ENCODE results near the gene ALG3.

Gene ALG3

DNA sequence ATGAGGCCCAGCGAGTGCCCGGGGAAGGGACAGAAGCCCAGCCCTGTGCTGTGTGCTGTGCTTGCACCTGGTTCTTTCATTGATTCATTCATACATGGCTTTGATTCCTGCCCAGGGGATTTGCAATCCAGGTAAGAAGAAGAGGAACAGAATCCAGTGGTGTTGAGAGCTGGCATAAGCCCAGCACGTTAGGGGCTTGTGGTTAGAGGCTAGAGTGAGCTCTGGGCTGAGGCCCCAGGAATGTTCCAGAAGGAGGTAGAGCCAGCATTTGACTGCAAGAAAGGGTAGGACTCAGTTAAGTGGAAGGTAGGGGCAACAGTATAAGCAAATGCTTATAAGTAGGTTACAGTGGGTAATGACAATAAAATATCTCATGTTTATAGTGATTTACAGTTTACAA, 17.1 kb downstream of the ALG3 start:
- Histone ChIP-seq H3K9me3 (ENCODE audit: insufficient read depth, low read length) (no peaks in the 10 kb centered on the region), H3K27me3 (ENCODE audit: insufficient read depth, insufficient read length) (peaks cover 69% of the 10 kb centered on the region), H3K4me1 (ENCODE audit: insufficient read depth, insufficient read length) (peaks cover 6% of the 10 kb centered on the region), H3K36me3 (ENCODE audit: insufficient read depth, insufficient read length, low read length) (no peaks in the 10 kb centered on the region), H3K4me3 (ENCODE audit: insufficient read length, low read depth) (no peak overlapping the region), H3K9ac (ENCODE audit: insufficient read length, low read depth) (no peak overlapping the region)
- no peak for DNase-seq (ENCODE audit: low read depth, low spot score)
- TF ChIP-seq ZNF274 (IDR thresholded peaks at IDR 0.05; ENCODE audit: low read depth, low read length) (no peak), SUZ12 (IDR thresholded peaks at IDR 0.05; ENCODE audit: extremely low read depth, insufficient read depth, insufficient read length) (no peak), YY1 (IDR thresholded peaks at IDR 0.05; ENCODE audit: insufficient read depth, insufficient read length) (no peak)

DNA sequence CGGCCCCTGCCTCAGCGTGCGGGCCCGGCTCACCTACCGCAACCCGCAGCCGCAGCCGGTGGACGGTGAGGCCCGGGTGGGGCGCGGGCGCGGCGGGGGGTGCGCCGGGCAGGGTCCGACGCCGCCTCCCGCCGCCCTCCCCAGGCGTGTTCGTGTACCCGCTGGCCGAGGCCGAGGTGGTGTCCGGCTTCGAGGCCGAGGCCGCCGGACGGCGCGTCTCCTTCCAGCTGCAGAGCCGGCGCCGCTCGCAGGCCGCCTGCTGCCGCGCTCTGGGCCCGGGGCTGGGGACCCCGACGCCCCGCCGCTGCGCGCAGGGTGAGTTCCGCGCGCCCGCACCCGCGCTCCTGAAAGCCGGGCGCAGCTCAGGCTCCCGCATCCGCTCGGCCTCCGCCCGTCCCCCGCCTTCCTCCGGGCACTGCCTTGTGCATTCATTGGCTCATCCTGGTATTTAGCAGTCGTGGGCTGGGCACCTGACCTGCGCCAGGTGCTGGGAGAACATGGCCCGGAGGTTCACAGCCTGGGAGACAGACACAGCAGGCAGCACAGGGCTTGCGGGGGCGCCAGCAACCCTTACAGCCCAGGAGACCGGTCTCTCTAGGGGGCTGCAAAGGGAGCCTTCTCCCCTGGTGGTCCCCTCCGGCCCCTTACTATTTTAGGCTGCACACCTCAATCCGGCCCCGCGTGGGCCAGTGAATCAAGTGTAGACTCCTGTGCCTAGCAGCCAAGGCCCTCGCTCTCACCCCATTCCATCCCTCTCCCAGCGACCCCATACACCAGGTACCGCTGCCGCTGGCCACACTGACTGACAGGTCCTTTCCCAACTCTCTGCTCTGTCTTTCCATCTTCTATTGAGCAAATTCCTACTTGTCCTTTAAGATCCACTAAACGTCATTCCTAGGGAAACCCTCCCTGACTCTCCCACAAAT, 17.9 kb downstream of the ALG3 start:
- peak overlapping the region; percentile 47 for H3K4me3 ChIP-seq (ENCODE audit: insufficient read length, low read depth)
- H3K36me3 ChIP-seq (ENCODE audit: insufficient read depth, insufficient read length, low read length), result no peaks in the 10 kb centered on the region
- no peak for TF ChIP-seq YY1 (IDR thresholded peaks at IDR 0.05; ENCODE audit: insufficient read depth, insufficient read length)
- TF ChIP-seq SUZ12 (IDR thresholded peaks at IDR 0.05; ENCODE audit: extremely low read depth, insufficient read depth, insufficient read length), result peak; percentile 92
- TF ChIP-seq ZNF274 (IDR thresholded peaks at IDR 0.05; ENCODE audit: low read depth, low read length), result no peak
- no peak for DNase-seq (ENCODE audit: low read depth, low spot score)
- H3K9ac ChIP-seq (ENCODE audit: insufficient read length, low read depth), result peak overlapping the region; percentile 64
- peaks cover 69% of the 10 kb centered on the region for H3K27me3 ChIP-seq (ENCODE audit: insufficient read depth, insufficient read length)
- H3K4me1 ChIP-seq (ENCODE audit: insufficient read depth, insufficient read length), result peaks cover 6% of the 10 kb centered on the region
- no peaks in the 10 kb centered on the region for H3K9me3 ChIP-seq (ENCODE audit: insufficient read depth, low read length)

DNA sequence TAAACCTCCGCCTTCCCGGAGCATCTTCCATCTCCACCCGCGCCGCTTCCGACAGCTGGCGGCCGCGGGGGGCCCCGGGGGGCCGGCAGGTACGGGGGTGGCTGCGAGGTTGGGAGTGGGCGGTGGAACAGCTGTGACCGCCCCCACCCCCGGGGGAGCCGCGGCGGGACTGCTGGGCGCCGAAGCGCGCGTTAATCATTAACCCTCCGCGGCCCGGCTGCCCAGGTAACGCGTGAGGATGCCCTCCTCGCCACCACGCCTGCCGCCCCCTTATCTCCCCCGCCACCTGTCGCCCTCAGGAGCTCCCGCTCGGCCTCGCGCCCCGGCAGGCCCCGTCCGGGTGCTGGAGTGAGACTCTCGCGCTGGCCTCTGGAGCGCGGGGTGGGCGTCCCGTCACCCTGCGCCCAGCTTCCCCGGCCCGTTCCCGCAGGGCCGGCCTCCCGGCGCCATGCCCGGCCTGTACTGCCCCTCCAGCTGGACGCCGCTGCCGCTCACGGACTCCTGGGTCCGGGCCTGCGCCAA, 18.6 kb downstream of the ALG3 start:
- Histone ChIP-seq H3K4me1 (ENCODE audit: insufficient read depth, insufficient read length) (peaks cover 6% of the 10 kb centered on the region), H3K9ac (ENCODE audit: insufficient read length, low read depth) (peak overlapping the region; percentile 64), H3K9me3 (ENCODE audit: insufficient read depth, low read length) (no peaks in the 10 kb centered on the region), H3K27me3 (ENCODE audit: insufficient read depth, insufficient read length) (peaks cover 67% of the 10 kb centered on the region), H3K4me3 (ENCODE audit: insufficient read length, low read depth) (peak overlapping the region; percentile 47), H3K36me3 (ENCODE audit: insufficient read depth, insufficient read length, low read length) (no peaks in the 10 kb centered on the region)
- TF ChIP-seq SUZ12 (IDR thresholded peaks at IDR 0.05; ENCODE audit: extremely low read depth, insufficient read depth, insufficient read length) (peak; percentile 6), ZNF274 (IDR thresholded peaks at IDR 0.05; ENCODE audit: low read depth, low read length) (no peak)
- DNase-seq (ENCODE audit: low read depth, low spot score), result no peak

DNA sequence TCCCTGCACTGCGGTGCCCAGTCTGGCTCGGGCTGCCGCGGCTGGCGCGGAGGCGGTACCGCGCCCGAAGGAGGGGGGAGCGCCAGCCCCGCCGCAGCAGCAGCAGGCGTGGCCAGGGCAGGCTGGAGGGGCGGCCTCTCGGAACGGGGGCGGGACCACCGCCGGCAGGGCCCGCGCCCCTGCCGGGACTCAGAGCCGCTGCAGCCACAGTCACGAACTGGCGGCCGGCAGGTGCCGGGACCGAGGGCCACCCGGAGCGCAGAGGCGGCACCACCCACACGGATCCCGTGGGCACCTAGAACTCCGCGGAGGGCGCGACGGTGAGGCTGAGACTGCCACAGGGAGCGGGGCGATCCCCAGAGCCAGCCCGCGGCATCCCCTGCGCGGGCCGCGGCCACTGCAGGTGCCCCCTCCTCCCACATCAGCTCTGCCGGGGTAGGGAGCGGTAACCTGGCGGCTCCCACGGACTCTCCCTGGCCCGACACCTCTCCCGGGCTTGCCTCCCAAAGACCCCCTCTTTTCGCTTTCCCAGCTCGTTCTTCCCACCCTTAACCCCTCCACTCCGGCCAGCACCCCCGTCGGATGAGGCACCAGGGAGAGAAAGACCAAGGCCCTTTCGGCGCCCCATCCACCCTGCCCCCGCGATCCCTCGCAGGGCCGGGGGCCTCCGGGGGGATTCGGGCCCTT, 19.2 kb downstream of the ALG3 start, which contains the start of gene VWA5B2:
TSS of gene VWA5B2 (plus strand) at position 192 of the 687 bp plus-strand sequence. CDS start 944 bp downstream, outside the sequence.
- no peaks in the 10 kb centered on the region for H3K36me3 ChIP-seq (ENCODE audit: insufficient read depth, insufficient read length, low read length)
- no peak for DNase-seq (ENCODE audit: low read depth, low spot score)
- H3K9ac ChIP-seq (ENCODE audit: insufficient read length, low read depth), result peak within 1 kb of the TSS; percentile 64
- H3K4me1 ChIP-seq (ENCODE audit: insufficient read depth, insufficient read length), result peaks cover 6% of the 10 kb centered on the region
- no peak for TF ChIP-seq ZNF274 (IDR thresholded peaks at IDR 0.05; ENCODE audit: low read depth, low read length)
- TF ChIP-seq SUZ12 (IDR thresholded peaks at IDR 0.05; ENCODE audit: extremely low read depth, insufficient read depth, insufficient read length), result peak; percentile 95
- TF ChIP-seq YY1 (IDR thresholded peaks at IDR 0.05; ENCODE audit: insufficient read depth, insufficient read length), result no peak
- H3K9me3 ChIP-seq (ENCODE audit: insufficient read depth, low read length), result no peaks in the 10 kb centered on the region
- peaks cover 67% of the 10 kb centered on the region for H3K27me3 ChIP-seq (ENCODE audit: insufficient read depth, insufficient read length)
- H3K4me3 ChIP-seq (ENCODE audit: insufficient read length, low read depth), result peak within 1 kb of the TSS; percentile 47

DNA sequence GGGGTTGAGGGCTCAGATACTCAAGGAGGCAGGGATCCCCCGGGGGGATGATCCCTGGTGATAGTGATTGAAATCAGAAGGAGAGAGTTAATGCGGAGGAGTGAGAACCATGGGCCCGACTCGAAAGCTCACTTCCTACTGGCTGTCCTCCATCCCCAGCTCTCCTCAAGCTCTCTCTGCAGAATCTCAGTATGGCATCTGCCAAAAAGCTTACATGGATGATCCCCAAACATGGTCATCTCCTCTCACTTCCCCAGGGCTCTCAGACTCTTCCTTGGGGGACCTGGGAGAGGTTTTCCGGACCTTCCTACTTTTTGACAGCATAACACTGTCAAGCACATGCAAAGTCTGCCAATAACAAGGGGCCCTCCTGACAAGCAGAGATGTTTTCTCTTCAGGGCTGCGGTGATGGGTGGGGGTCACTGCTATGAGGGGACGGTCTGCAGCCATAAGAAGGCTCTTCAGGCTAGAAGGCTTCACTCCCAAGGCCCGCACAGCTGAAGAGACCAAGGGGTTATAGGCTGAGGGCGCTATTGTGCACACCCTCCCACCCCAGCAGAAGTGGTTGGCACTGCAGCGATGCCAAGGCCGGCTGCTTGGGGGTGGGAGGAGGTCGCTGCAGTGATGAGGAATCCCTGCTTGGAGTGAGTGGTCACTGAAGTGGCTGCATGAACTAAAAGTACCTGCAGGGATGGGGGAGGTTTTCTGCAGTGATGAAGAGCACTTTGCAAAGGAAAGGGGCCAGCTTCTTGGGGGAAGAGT, 20.2 kb downstream of the ALG3 start:
- no peak overlapping the region for H3K4me3 ChIP-seq (ENCODE audit: insufficient read length, low read depth)
- H3K27me3 ChIP-seq (ENCODE audit: insufficient read depth, insufficient read length), result peaks cover 62% of the 10 kb centered on the region

DNA sequence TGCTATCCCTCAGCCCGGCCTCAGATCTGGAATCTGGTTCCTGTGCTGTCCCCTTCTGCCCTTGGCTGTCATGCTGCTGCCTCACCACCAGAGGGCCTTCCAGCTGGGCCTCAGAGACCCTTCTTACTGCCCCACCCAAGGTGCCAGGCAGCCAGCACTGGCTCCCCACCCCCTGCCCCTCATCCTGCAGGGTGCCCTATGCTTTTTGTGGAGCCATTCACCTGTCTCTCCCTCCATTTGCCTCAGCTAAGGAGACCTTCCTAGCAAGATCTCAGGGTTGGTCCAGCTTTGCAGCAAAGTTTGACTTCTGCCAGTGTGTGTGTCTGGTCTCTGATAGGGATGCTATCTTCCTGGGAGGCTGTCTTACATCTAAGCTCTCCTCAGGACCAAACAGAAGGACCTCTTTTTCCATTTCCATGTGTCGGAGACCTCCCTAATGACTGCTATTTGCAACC, 21.3 kb downstream of the ALG3 start:
- Histone ChIP-seq H3K9ac (ENCODE audit: insufficient read length, low read depth) (no peak overlapping the region), H3K36me3 (ENCODE audit: insufficient read depth, insufficient read length, low read length) (no peaks in the 10 kb centered on the region), H3K4me1 (ENCODE audit: insufficient read depth, insufficient read length) (peaks cover 6% of the 10 kb centered on the region), H3K9me3 (ENCODE audit: insufficient read depth, low read length) (no peaks in the 10 kb centered on the region), H3K4me3 (ENCODE audit: insufficient read length, low read depth) (no peak overlapping the region), H3K27me3 (ENCODE audit: insufficient read depth, insufficient read length) (peaks cover 52% of the 10 kb centered on the region)
- DNase-seq (ENCODE audit: low read depth, low spot score), result no peak
- TF ChIP-seq YY1 (IDR thresholded peaks at IDR 0.05; ENCODE audit: insufficient read depth, insufficient read length), result no peak
- TF ChIP-seq ZNF274 (IDR thresholded peaks at IDR 0.05; ENCODE audit: low read depth, low read length), result no peak
- TF ChIP-seq SUZ12 (IDR thresholded peaks at IDR 0.05; ENCODE audit: extremely low read depth, insufficient read depth, insufficient read length), result no peak

More for the DNA sequence above, 20.2 kb downstream of the ALG3 start:
- no peak for DNase-seq (ENCODE audit: low read depth, low spot score)
- no peaks in the 10 kb centered on the region for H3K9me3 ChIP-seq (ENCODE audit: insufficient read depth, low read length)
- H3K9ac ChIP-seq (ENCODE audit: insufficient read length, low read depth), result no peak overlapping the region
- H3K36me3 ChIP-seq (ENCODE audit: insufficient read depth, insufficient read length, low read length), result no peaks in the 10 kb centered on the region
- peaks cover 6% of the 10 kb centered on the region for H3K4me1 ChIP-seq (ENCODE audit: insufficient read depth, insufficient read length)
- TF ChIP-seq YY1 (IDR thresholded peaks at IDR 0.05; ENCODE audit: insufficient read depth, insufficient read length) (no peak), SUZ12 (IDR thresholded peaks at IDR 0.05; ENCODE audit: extremely low read depth, insufficient read depth, insufficient read length) (no peak), ZNF274 (IDR thresholded peaks at IDR 0.05; ENCODE audit: low read depth, low read length) (no peak)
